ENCODE data around the gene KPNA3. TPM values are rescaled to one million over a fixed set of nuclear protein-coding genes. Genes with fewer than 3 reads are reported as not detected.
"Not testable (repeated sequence)": the region's sequence is repeated elsewhere in the genome, so short reads cannot be mapped to it uniquely, and the experiment has no call there.

The KPNA3 gene
- total RNA-seq, 2 donors from 2014 or later, result 30.3 to 30.9 TPM

- Histone ChIP-seq H3K4me1 (ENCODE audit: control insufficient read depth in 1 of 2, low read depth in 2 of 2) (no peaks in the 10 kb centered on the region), H3K36me3 (no peaks in the 10 kb centered on the region), H3K4me3 (no peak overlapping the region), H3K27me3 (replicated peaks; ENCODE audit: insufficient read depth) (no peaks in the 10 kb centered on the region), H3K27ac (no peak overlapping the region), H3K9me3 (no peaks in the 10 kb centered on the region)
- DNase-seq (ENCODE audit: low spot score), result no peak
- TF ChIP-seq CTCF (IDR thresholded peaks at IDR 0.05), result no peak
- ATAC-seq (ENCODE audit: insufficient number of reproducible peaks, low FRiP score, low read depth), result no peak
Measured at GRCh38 chr13:49806126-49806536, 13.6 kb upstream of the KPNA3 start.

GRCh38 chr13:49803047-49803446 is 10.6 kb upstream of the KPNA3 start:
- not testable (repeated sequence) for H3K4me1 ChIP-seq (ENCODE audit: control insufficient read depth in 1 of 2, low read depth in 2 of 2); H3K36me3 ChIP-seq; H3K9me3 ChIP-seq; DNase-seq (ENCODE audit: low spot score); H3K4me3 ChIP-seq; H3K27me3 ChIP-seq (replicated peaks; ENCODE audit: insufficient read depth); H3K27ac ChIP-seq; ATAC-seq (ENCODE audit: insufficient number of reproducible peaks, low FRiP score, low read depth)

- H3K9me3 ChIP-seq, result no peaks in the 10 kb centered on the region
- no peaks in the 10 kb centered on the region for H3K27me3 ChIP-seq (replicated peaks; ENCODE audit: insufficient read depth)
- no peak overlapping the region for H3K27ac ChIP-seq
- DNase-seq (ENCODE audit: low spot score) (no peak), ATAC-seq (ENCODE audit: insufficient number of reproducible peaks, low FRiP score, low read depth) (no peak)
- no peaks in the 10 kb centered on the region for H3K4me1 ChIP-seq (ENCODE audit: control insufficient read depth in 1 of 2, low read depth in 2 of 2)
- H3K4me3 ChIP-seq, result no peak overlapping the region
- TF ChIP-seq CTCF (IDR thresholded peaks at IDR 0.05), result no peak
- no peaks in the 10 kb centered on the region for H3K36me3 ChIP-seq
Measured at GRCh38 chr13:49802426-49802825, 9.9 kb upstream of the KPNA3 start.

GRCh38 chr13:49791711-49792549 is 552 bp downstream of the KPNA3 start:
- DNase-seq (ENCODE audit: low spot score) (no peak), ATAC-seq (ENCODE audit: insufficient number of reproducible peaks, low FRiP score, low read depth) (no peak)
- Histone ChIP-seq H3K4me1 (ENCODE audit: control insufficient read depth in 1 of 2, low read depth in 2 of 2) (peaks cover 13 to 23% of the 10 kb centered on the region in 2 donors), H3K27ac (peak overlapping the region; percentile 92 to 93), H3K4me3 (peak overlapping the region; percentile 93), H3K9me3 (no peaks in the 10 kb centered on the region), H3K27me3 (replicated peaks; ENCODE audit: insufficient read depth) (no peaks in the 10 kb centered on the region), H3K36me3 (no peaks in the 10 kb centered on the region)
- no peak for TF ChIP-seq CTCF (IDR thresholded peaks at IDR 0.05)

GRCh38 chr13:49791315-49791710 is 1.2 kb downstream of the KPNA3 start:
- no peak for DNase-seq (ENCODE audit: low spot score)
- H3K4me1 ChIP-seq (ENCODE audit: control insufficient read depth in 1 of 2, low read depth in 2 of 2), result peaks cover 13 to 23% of the 10 kb centered on the region in 2 donors
- H3K4me3 ChIP-seq, result peak overlapping the region; percentile 93
- H3K36me3 ChIP-seq, result no peaks in the 10 kb centered on the region
- no peak for ATAC-seq (ENCODE audit: insufficient number of reproducible peaks, low FRiP score, low read depth)
- H3K27ac ChIP-seq, result peak overlapping the region; percentile 92 to 93
- no peaks in the 10 kb centered on the region for H3K9me3 ChIP-seq
- no peak for TF ChIP-seq CTCF (IDR thresholded peaks at IDR 0.05)
- H3K27me3 ChIP-seq (replicated peaks; ENCODE audit: insufficient read depth), result no peaks in the 10 kb centered on the region
